ENCODE data around the gene BMPR1A. TPM values are rescaled to one million over a fixed set of nuclear protein-coding genes. Genes with fewer than 3 reads are reported as not detected.

The BMPR1A gene
- total RNA-seq, 2 donors from 2014 or later: 53.9 to 58.1 TPM

DNA sequence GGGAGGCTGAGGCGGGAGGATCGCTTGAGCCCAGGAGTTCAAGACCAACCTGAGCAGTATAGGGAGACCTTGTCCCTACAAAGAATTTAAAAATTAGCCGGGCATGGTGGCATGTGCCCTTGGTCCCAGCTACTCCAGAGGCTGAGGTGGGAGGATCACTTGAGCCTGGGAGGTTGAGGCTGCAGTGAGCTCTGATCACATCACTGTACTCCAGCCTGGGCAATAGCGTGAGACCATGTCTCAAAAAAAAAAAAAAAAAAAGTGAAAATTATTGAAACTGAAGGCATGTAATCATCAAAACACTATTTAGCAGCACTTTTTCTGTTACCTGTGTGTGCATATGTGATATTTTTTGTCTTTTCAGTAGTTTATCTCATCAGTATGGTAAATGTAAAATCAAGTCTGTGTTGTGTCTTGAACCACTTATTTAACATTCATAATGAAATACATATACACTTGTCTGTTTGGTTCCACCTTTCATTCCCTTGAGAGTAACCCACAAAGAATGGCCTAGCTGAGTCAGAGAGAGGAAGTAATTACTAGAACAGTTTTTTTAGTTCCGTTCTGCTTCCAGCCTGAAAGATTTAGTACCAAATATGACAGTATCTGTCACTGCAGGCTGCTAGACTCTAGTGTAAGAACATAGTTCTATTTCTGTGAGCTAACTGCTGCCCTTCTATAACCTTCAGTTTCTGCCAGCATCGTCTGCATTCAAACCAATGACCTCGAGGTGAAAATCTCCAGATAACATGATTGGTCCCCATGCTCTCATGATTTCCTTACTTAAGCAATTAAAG is 132.4 kb downstream of the BMPR1A start:
- no peak for TF ChIP-seq POLR2AphosphoS5 (IDR thresholded peaks at IDR 0.05)
- TF ChIP-seq, protein P1, sequence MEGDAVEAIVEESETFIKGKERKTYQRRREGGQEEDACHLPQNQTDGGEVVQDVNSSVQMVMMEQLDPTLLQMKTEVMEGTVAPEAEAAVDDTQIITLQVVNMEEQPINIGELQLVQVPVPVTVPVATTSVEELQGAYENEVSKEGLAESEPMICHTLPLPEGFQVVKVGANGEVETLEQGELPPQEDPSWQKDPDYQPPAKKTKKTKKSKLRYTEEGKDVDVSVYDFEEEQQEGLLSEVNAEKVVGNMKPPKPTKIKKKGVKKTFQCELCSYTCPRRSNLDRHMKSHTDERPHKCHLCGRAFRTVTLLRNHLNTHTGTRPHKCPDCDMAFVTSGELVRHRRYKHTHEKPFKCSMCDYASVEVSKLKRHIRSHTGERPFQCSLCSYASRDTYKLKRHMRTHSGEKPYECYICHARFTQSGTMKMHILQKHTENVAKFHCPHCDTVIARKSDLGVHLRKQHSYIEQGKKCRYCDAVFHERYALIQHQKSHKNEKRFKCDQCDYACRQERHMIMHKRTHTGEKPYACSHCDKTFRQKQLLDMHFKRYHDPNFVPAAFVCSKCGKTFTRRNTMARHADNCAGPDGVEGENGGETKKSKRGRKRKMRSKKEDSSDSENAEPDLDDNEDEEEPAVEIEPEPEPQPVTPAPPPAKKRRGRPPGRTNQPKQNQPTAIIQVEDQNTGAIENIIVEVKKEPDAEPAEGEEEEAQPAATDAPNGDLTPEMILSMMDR (IDR thresholded peaks at IDR 0.05): no peak
- no peak for TF ChIP-seq POLR2A (IDR thresholded peaks at IDR 0.05)
- Histone ChIP-seq H3K27me3 (replicated peaks; ENCODE audit: insufficient read depth) (no peaks in the 10 kb centered on the region), H3K4me1 (replicated peaks) (no peaks in the 10 kb centered on the region), H3K9me3 (no peaks in the 10 kb centered on the region), H3K27ac (no peak overlapping the region), H3K36me3 (no peaks in the 10 kb centered on the region), H3K4me3 (no peak overlapping the region)
- DNase-seq (ENCODE audit: low spot score): no peak
- intact Hi-C loops (cut with DNase I): no loop called here
- 71% methylated on average over 7 of the region's 7 CpGs for WGBS

DNA sequence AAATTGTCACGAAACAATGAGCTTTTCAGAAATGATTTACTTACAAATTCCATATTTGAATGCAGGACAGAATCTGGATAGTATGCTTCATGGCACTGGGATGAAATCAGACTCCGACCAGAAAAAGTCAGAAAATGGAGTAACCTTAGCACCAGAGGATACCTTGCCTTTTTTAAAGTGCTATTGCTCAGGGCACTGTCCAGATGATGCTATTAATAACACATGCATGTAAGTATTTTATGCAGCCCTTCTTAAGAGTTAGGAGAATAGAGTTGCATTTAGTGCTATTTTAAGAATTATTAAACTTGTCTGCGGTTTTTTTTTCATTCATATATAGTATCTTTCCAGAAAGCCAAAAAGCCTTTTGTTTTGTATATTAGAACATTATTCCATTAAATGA is 133.6 kb downstream of the BMPR1A start:
- TF ChIP-seq POLR2A (IDR thresholded peaks at IDR 0.05) (no peak), POLR2AphosphoS5 (IDR thresholded peaks at IDR 0.05) (no peak)
- TF ChIP-seq, protein P1 (IDR thresholded peaks at IDR 0.05): no peak
- H3K4me1 ChIP-seq (replicated peaks): no peaks in the 10 kb centered on the region
- H3K27me3 ChIP-seq (replicated peaks; ENCODE audit: insufficient read depth): no peaks in the 10 kb centered on the region
- no peaks in the 10 kb centered on the region for H3K9me3 ChIP-seq
- intact Hi-C loops (cut with DNase I): no loop called here
- no peaks in the 10 kb centered on the region for H3K36me3 ChIP-seq
- DNase-seq (ENCODE audit: low spot score): no peak
- WGBS: 69% methylated on average over 3 of the region's 3 CpGs
- no peak overlapping the region for H3K4me3 ChIP-seq
- no peak overlapping the region for H3K27ac ChIP-seq

DNA sequence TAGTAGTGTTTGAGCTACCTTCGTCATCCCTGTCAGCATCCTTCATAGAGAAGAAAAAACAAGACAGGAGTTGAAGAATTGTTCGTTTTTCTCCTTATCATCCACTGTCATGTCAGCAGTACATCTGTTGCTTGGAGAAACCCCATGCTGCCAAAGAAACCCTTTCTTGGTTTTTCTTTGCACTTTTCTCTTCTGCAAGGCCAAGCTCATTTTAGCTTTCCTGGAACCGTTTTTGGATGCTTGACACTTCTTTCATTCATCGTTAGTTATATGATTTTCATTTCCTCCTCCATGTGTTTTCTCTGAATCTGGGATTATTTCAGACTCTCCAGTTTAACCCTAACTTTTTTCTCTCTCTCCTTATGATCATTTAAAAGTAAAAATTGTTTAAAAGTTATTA is 142.1 kb downstream of the BMPR1A start:
- H3K36me3 ChIP-seq: no peaks in the 10 kb centered on the region
- 76% methylated on average over 4 of the region's 4 CpGs for WGBS
- H3K27ac ChIP-seq: no peak overlapping the region
- no peak for DNase-seq (ENCODE audit: low spot score)
- H3K9me3 ChIP-seq: no peaks in the 10 kb centered on the region
- intact Hi-C loops (cut with DNase I): loop anchor here (5.0 kb wide), 1 partner anchor 211 kb away; no protein-coding TSS in a partner anchor
- H3K4me3 ChIP-seq: no peak overlapping the region
- TF ChIP-seq, protein P1 (IDR thresholded peaks at IDR 0.05): no peak
- TF ChIP-seq POLR2AphosphoS5 (IDR thresholded peaks at IDR 0.05): no peak
- TF ChIP-seq POLR2A (IDR thresholded peaks at IDR 0.05): no peak
- H3K4me1 ChIP-seq (replicated peaks): peaks cover 8% of the 10 kb centered on the region
- no peaks in the 10 kb centered on the region for H3K27me3 ChIP-seq (replicated peaks; ENCODE audit: insufficient read depth)

DNA sequence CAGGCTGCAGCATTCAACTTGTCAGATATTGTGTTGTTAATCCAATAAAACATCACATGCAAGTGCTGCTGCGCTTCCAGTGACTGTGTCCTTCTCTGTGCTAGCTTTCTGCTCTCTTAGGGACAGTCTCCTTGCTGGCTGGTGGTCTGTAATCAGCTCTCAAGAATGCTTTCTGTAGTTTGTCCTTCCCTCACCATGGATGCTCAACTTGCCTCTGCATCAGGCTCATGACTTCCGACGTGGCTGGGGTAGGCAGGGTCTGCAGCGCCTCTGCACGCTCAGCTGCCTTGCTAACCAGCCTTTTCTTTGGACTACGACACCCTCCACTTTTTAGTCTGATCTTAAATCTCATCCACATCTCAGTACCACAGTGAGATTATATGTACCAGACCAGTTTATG is 142.7 kb downstream of the BMPR1A start:
- WGBS: 65% methylated on average over 6 of the region's 6 CpGs
- TF ChIP-seq POLR2A (IDR thresholded peaks at IDR 0.05): no peak
- TF ChIP-seq POLR2AphosphoS5 (IDR thresholded peaks at IDR 0.05): no peak
- TF ChIP-seq, protein P1 (IDR thresholded peaks at IDR 0.05): no peak
- Histone ChIP-seq H3K36me3 (no peaks in the 10 kb centered on the region), H3K4me3 (no peak overlapping the region), H3K9me3 (no peaks in the 10 kb centered on the region), H3K4me1 (replicated peaks) (peaks cover 8% of the 10 kb centered on the region), H3K27ac (peak overlapping the region in 1 of 2 donors; percentile 18), H3K27me3 (replicated peaks; ENCODE audit: insufficient read depth) (no peaks in the 10 kb centered on the region)
- intact Hi-C loops (cut with DNase I): loop anchor here (5.0 kb wide), 1 partner anchor 212 kb away; no protein-coding TSS in a partner anchor
- DNase-seq (ENCODE audit: low spot score): no peak
